GM18499 (cell line): ENCODE data around the gene TAF13.
"Not testable (repeated sequence)": the region's sequence is repeated elsewhere in the genome, so short reads cannot be mapped to it uniquely, and the experiment has no call there.

Source experiments
- ATAC-seq: cut with Tn5 transposase; IDR thresholded peaks from one replicate; pipeline ENCODE4 v1.9.1; 2021; ENCODE audit warnings: moderate number of reproducible peaks; ENCODE audit not compliant: insufficient read depth, unreplicated experiment

The TAF13 gene

DNA sequence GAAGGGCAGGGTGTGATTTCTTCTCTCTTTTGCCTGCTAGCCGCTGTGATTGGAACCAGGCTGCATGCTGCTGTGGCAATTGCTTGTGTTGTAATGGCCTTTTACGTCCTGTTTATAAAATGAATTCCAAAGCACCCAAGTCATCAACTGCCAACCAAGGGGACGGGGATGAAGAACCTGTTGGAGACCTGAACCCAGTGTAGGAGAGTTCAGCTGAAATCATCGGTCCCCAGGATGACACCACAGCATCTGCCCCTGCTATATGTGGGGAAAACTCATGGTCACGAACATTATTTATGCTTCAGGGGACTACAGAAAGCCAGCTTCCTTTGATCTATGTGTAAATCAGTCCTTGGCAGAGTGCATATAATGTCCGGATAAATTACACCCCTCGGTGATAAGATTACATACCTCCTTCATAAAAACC, 18.6 kb upstream of the TAF13 start:
- ATAC-seq = no peak

DNA sequence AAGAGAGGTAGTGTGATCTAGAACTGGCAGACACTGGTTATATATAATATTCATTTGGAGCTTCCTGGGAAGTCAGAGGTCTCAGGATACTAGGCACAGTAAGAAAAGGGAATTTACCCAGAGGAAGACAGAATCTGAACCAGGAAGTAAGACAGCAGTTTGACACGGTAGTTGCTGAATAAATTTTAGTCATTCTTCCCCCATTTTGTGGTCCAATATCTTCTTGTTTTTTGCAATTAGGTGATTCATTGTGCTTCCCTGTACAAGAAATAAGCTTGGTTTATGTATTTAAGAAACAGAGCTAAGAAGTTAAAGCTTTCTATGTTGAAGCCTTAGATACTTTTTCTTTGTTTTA, 16.0 kb upstream of the TAF13 start:
- no peak for ATAC-seq

DNA sequence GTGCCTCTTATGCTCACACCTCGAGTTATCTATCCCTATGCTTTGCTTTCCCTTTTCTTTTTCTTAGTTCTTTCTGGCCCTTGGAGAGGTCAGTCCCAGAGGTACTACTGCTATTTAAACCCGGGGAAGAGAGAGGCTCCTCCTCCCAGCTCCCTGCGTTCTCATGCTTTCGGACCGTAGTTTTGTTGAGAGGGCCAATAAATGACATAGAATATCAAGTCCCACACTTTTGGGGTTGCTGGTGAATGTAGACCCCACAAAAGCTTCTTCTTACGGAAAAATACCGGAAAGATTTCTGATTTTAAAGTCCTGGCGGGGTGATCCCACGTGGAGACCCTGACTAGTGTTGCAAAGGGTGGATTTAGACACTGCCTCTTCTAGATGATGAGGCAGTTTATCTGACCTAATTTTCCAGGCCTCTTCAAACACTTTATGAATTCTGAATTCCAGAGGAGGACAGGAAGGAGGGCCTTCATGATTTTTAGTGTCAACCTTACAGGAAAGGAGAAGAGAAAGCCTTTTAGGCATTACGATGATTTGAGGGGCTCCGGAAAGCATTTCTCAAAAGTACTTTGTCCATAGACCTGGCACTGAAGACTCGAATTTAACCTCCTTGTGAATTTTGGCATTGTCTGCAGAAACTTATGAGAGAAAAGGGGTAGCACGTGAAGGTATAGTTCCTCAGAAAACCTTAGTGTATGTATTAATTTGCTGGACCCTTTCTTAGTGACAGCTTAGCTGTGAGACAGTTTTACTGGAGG, 15.5 kb upstream of the TAF13 start:
- ATAC-seq = peak; percentile 33

GRCh38 chr1:109090196-109091077, 14.6 kb upstream of the TAF13 start, which contains the start of gene TMEM167B:
Gene TMEM167B (plus strand): TSS chr1:109090764. CDS start chr1:109090873, 109 bp downstream.
- ATAC-seq = peak; percentile 67

GRCh38 chr1:109089242-109090015, 13.6 kb upstream of the TAF13 start:
- ATAC-seq = no peak

- no peak for ATAC-seq
Observed at GRCh38 chr1:109084563-109085517, 9.0 kb upstream of the TAF13 start.

DNA sequence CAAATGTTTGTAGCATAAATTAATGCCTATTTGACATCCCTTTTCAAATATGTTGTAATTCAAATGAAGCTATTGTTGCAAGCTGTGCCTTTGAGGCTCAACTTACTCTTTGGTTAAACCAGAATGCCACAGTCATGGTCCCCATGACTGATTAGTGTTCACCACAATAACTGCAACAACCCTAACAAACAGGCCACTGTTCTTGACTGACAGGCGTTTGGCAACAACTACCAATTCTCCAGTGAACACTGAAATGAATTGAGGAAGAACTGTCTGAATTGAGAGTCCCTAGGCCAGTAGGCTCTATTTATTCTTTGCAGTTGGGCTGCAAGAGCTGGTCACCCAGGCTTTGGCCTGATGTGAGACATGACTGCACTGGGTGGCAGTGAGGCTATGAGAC, 8.1 kb upstream of the TAF13 start:
- ATAC-seq = no peak

DNA sequence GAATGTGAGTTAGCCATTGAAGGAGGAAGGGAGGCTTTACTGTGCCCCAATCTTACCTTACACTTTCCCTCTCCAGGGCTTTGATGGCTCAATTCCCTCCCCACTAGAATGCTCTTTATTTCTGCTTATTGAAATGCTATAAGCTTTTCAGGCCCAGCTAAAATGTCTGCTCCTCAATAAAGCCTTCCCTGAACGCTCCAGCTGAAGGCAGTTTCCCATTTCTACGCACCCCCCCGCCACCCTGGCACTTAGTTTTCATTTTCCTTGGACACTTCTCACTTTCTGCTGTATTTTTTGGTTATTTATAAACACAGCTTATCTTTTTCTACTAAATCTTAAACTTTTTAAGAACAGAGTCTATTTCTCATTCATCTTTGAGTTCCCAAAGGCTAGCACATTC, 7.7 kb upstream of the TAF13 start:
- no peak for ATAC-seq

- no peak for ATAC-seq
Observed at GRCh38 chr1:109080441-109081082, 4.8 kb upstream of the TAF13 start.

- ATAC-seq = no peak
Observed at GRCh38 chr1:109079240-109079622, 3.4 kb upstream of the TAF13 start.

DNA sequence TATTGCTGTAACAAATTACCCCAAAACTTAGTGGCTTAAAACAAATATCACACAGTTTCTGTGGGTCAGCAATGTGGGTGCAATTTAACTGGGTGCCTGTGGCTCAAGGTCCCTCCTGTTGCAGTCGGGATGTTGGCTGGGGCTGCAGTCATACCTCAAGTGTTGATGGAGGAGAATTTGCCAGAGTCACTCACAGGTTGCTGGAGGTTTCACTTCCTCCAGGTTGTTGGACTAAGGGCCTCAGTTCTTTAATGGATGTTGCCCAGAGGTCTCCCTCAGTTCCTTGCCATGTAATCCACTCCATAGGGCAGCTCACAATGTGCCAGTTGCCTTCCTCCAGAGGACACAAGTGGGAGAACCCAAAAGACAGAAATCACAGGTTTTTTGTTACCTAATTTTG, 2.5 kb upstream of the TAF13 start:
- no peak for ATAC-seq

DNA sequence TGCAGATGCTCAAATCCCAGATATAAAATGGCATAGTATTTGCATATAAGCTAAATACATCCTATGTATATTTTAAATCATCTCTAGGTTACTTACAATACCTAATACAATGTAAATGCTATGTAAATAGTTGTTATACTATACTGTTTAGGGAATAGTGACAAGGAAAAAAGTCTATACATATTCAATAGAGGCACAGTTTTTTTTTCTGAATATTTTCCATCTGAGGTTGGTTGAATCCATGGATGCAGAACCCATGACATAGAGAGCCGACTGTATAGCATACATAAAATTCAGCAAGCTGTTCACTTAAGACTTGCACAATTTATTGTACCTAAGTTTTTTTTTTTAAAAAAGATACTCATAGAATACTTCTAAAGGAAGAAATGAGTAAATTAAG, 6.5 kb downstream of the TAF13 start:
- no peak for ATAC-seq

DNA sequence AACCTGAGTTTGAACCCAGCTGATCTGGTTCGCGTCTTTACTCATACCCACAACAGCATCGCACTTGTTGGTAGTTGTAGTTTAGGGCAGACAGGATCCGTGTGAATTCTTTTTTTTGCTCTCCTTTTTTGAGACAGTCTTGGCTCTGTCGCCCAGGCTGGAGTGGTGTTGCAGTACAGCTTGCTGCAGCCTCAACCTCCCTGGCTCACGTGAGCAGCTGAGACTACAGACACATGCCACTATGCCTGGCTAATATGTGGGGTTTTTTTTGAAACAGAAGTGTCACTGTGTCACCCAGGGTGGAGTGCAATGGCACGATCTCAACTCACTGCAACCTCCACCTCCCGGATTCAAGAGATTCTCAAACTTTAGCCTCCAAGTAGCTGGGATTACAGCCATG, 7.9 kb downstream of the TAF13 start:
- ATAC-seq = no peak

- ATAC-seq = no peak
Observed at GRCh38 chr1:109065137-109065536, 10.7 kb downstream of the TAF13 start.

GRCh38 chr1:109061183-109061582, 14.6 kb downstream of the TAF13 start:
- no peak for ATAC-seq

GRCh38 chr1:109060707-109061106, 15.1 kb downstream of the TAF13 start:
- ATAC-seq = no peak

GRCh38 chr1:109059026-109059425, 16.8 kb downstream of the TAF13 start:
- no peak for ATAC-seq

GRCh38 chr1:109056064-109056463, 19.7 kb downstream of the TAF13 start:
- no peak for ATAC-seq

GRCh38 chr1:109052145-109052544, 23.7 kb downstream of the TAF13 start:
- not testable (repeated sequence) for ATAC-seq
